Measurements from ENCODE around the gene GNAI2. TPM values are rescaled to one million over a fixed set of nuclear protein-coding genes. Genes with fewer than 3 reads are reported as not detected.

The GNAI2 gene
- total RNA-seq, 1 experiment from 2014 or later = 62.0 TPM

DNA sequence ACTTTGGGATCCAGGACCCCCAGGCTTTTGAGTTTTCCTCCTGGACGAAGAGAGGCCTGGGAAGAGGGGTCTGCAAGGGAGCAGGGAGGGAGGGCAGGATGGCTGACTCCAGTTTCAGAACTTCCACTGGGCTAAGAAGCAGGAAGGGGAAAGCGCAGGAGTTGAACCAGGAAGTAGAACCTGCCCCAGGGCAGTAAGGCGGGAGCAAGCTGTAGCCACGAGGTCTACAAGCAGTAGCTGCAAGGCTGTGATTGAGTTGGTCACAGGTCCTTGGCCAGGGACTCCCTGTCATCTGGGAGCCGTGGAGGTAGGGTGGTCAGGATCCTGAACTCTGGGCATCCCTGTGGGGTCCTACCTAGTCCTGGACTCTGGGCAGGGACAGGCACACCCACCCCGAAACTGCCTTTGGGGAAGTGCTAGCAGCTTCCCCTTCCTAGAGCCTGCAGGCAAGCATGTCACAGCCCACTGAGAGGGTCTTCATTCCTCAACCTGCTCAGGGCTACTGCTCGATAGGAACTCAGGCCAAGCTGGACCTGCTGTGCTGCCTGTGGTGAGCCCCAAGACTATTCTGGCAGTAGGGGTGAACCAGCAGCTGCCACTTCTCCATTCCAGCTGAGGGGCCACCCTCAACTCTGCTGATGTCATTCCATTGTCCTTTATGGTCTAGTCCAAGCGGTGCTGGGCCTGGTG lies 5.8 kb upstream of the GNAI2 start:
- Mint-ChIP-seq H3K9me3 (ENCODE audit: unreplicated experiment) (no peaks in the 10 kb centered on the region), H3K4me1 (ENCODE audit: low read depth, unreplicated experiment) (no peaks in the 10 kb centered on the region), H3K36me3 (ENCODE audit: insufficient read depth, unreplicated experiment) (no peaks in the 10 kb centered on the region), H3K4me3 (ENCODE audit: unreplicated experiment) (no peak overlapping the region), H3K27me3 (ENCODE audit: insufficient read depth, unreplicated experiment) (no peaks in the 10 kb centered on the region), H3K27ac (ENCODE audit: unreplicated experiment) (no peak overlapping the region)
- Histone ChIP-seq H3K4me1 (peaks cover 12% of the 10 kb centered on the region), H3K9me3 (no peaks in the 10 kb centered on the region), H3K27me3 (replicated peaks; ENCODE audit: control insufficient read depth, insufficient read depth, low read length) (no peaks in the 10 kb centered on the region), H3K36me3 (ENCODE audit: control insufficient read depth, insufficient read depth, low read length) (no peaks in the 10 kb centered on the region), H3K4me3 (ENCODE audit: low read depth, low read length) (no peak overlapping the region)
- TF ChIP-seq, protein P1, sequence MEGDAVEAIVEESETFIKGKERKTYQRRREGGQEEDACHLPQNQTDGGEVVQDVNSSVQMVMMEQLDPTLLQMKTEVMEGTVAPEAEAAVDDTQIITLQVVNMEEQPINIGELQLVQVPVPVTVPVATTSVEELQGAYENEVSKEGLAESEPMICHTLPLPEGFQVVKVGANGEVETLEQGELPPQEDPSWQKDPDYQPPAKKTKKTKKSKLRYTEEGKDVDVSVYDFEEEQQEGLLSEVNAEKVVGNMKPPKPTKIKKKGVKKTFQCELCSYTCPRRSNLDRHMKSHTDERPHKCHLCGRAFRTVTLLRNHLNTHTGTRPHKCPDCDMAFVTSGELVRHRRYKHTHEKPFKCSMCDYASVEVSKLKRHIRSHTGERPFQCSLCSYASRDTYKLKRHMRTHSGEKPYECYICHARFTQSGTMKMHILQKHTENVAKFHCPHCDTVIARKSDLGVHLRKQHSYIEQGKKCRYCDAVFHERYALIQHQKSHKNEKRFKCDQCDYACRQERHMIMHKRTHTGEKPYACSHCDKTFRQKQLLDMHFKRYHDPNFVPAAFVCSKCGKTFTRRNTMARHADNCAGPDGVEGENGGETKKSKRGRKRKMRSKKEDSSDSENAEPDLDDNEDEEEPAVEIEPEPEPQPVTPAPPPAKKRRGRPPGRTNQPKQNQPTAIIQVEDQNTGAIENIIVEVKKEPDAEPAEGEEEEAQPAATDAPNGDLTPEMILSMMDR (IDR thresholded peaks at IDR 0.05; ENCODE audit: insufficient read depth in 1 of 2, low read depth in 1 of 2, low read length in 1 of 2, severe bottlenecking in 1 of 2, unreplicated experiment in 1 of 2) = no peak
- BruUV-seq (replicated peaks) = no TSS peak
- ChIA-PET POLR2A (no interaction called here), CTCF (interaction anchor here (1.0 to 1.4 kb wide), 3 partner anchors 13 to 35 kb away, joined by 3 read pairs; no protein-coding TSS in a partner anchor)
- no peak for DNase-seq
- intact Hi-C loops (cut with micrococcal nuclease; ENCODE audit: unreplicated experiment) = no loop called here

DNA sequence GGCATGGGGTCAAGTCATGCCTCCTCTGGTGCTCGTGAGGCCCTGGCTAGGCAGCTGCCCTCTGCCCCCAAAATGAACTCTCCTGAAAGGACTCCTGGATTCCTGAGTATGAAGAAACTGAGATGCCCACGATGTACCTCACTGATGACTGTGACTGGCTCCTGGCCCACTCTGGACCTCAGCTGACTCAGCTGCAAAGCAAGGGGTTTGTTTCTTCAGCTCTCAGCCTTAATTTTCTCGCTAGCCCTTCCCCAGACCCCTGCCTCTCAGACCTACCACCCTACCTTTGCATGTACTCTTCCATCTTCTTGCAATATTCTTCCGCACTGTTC lies 5.2 kb upstream of the GNAI2 start:
- no peaks in the 10 kb centered on the region for H3K27me3 ChIP-seq (replicated peaks; ENCODE audit: control insufficient read depth, insufficient read depth, low read length)
- Mint-ChIP-seq H3K36me3 (ENCODE audit: insufficient read depth, unreplicated experiment) (peaks cover 3% of the 10 kb centered on the region), H3K4me3 (ENCODE audit: unreplicated experiment) (no peak overlapping the region), H3K9me3 (ENCODE audit: unreplicated experiment) (no peaks in the 10 kb centered on the region), H3K4me1 (ENCODE audit: low read depth, unreplicated experiment) (no peaks in the 10 kb centered on the region), H3K27me3 (ENCODE audit: insufficient read depth, unreplicated experiment) (no peaks in the 10 kb centered on the region), H3K27ac (ENCODE audit: unreplicated experiment) (no peak overlapping the region)
- no peak overlapping the region for H3K4me3 ChIP-seq (ENCODE audit: low read depth, low read length)
- no peak for DNase-seq
- TF ChIP-seq, protein P1 (IDR thresholded peaks at IDR 0.05; ENCODE audit: insufficient read depth in 1 of 2, low read depth in 1 of 2, low read length in 1 of 2, severe bottlenecking in 1 of 2, unreplicated experiment in 1 of 2) = no peak
- peaks cover 15% of the 10 kb centered on the region for H3K4me1 ChIP-seq
- H3K9me3 ChIP-seq = no peaks in the 10 kb centered on the region
- no peaks in the 10 kb centered on the region for H3K36me3 ChIP-seq (ENCODE audit: control insufficient read depth, insufficient read depth, low read length)
- BruUV-seq (replicated peaks) = no TSS peak
- ChIA-PET CTCF (interaction anchor here (1.0 to 1.4 kb wide), 2 partner anchors 12 to 16 kb away, joined by 3 read pairs; no protein-coding TSS in a partner anchor), POLR2A (no interaction called here)
- intact Hi-C loops (cut with micrococcal nuclease; ENCODE audit: unreplicated experiment) = no loop called here

DNA sequence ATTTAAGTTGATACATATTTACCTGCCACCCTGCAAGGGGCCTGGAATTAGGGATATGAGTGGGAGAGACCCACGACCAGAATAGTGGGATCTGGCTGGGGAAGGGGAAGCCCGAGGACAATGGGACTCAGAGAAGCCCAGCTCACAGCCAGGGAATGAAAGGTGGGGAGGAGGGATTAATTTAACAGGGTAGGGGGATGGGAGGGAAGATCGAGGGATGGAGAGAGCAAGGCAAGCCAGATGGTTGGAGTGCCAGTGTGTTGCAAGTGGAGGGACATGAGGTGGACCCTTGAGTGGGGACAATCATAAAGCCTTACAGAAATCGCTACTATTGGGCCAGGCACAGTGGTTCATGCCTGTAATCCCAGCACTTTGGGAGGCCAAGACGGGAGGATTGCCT lies 4.4 kb upstream of the GNAI2 start:
- Mint-ChIP-seq H3K27me3 (ENCODE audit: insufficient read depth, unreplicated experiment) (no peaks in the 10 kb centered on the region), H3K27ac (ENCODE audit: unreplicated experiment) (no peak overlapping the region), H3K36me3 (ENCODE audit: insufficient read depth, unreplicated experiment) (peaks cover 7% of the 10 kb centered on the region), H3K4me1 (ENCODE audit: low read depth, unreplicated experiment) (peaks cover 2% of the 10 kb centered on the region), H3K9me3 (ENCODE audit: unreplicated experiment) (no peaks in the 10 kb centered on the region), H3K4me3 (ENCODE audit: unreplicated experiment) (no peak overlapping the region)
- Histone ChIP-seq H3K36me3 (ENCODE audit: control insufficient read depth, insufficient read depth, low read length) (no peaks in the 10 kb centered on the region), H3K4me1 (peaks cover 15% of the 10 kb centered on the region), H3K9me3 (no peaks in the 10 kb centered on the region), H3K27me3 (replicated peaks; ENCODE audit: control insufficient read depth, insufficient read depth, low read length) (no peaks in the 10 kb centered on the region), H3K4me3 (ENCODE audit: low read depth, low read length) (no peak overlapping the region)
- ChIA-PET CTCF (no interaction called here), POLR2A (no interaction called here)
- TF ChIP-seq, protein P1 (IDR thresholded peaks at IDR 0.05; ENCODE audit: insufficient read depth in 1 of 2, low read depth in 1 of 2, low read length in 1 of 2, severe bottlenecking in 1 of 2, unreplicated experiment in 1 of 2) = no peak
- intact Hi-C loops (cut with micrococcal nuclease; ENCODE audit: unreplicated experiment) = no loop called here
- DNase-seq = no peak
- no TSS peak for BruUV-seq (replicated peaks)
